Measurements from ENCODE around the gene PLPP3. TPM values are rescaled to one million over a fixed set of nuclear protein-coding genes. Genes with fewer than 3 reads are reported as not detected.

PLPP3 gene
- total RNA-seq, 1 donor: 243 TPM

GRCh38 chr1:56507925-56508522, 71.3 kb downstream of the PLPP3 start:
- DNase-seq (ENCODE audit: insufficient read length, low spot score, missing footprints): no peak
- Histone ChIP-seq H3K4me3 (ENCODE audit: insufficient read depth, low read length) (no peak overlapping the region), H3K4me1 (ENCODE audit: insufficient read depth, low read length) (peaks cover 8% of the 10 kb centered on the region), H4K20me1 (ENCODE audit: insufficient read depth, low read length) (peaks cover 34% of the 10 kb centered on the region), H3K4me2 (ENCODE audit: insufficient read depth, low read length) (no peak overlapping the region), H3K27me3 (ENCODE audit: insufficient read depth, low read length) (no peaks in the 10 kb centered on the region), H2AFZ (ENCODE audit: low read length) (no peak overlapping the region), H3K79me2 (ENCODE audit: insufficient read depth, low read length) (peaks cover 24% of the 10 kb centered on the region), H3K27ac (ENCODE audit: low read depth, low read length) (no peak overlapping the region), H3K9me3 (ENCODE audit: low read depth, low read length) (no peaks in the 10 kb centered on the region), H3K36me3 (ENCODE audit: insufficient read depth, low read length) (peaks cover 74% of the 10 kb centered on the region)
- TF ChIP-seq CTCF (IDR thresholded peaks at IDR 0.05; ENCODE audit: extremely low read depth, low read depth, low read length): no peak

GRCh38 chr1:56506951-56507491, 72.3 kb downstream of the PLPP3 start:
- H4K20me1 ChIP-seq (ENCODE audit: insufficient read depth, low read length): peaks cover 34% of the 10 kb centered on the region
- H3K4me1 ChIP-seq (ENCODE audit: insufficient read depth, low read length): peaks cover 19% of the 10 kb centered on the region
- H3K36me3 ChIP-seq (ENCODE audit: insufficient read depth, low read length): peaks cover 78% of the 10 kb centered on the region
- no peak for DNase-seq (ENCODE audit: insufficient read length, low spot score, missing footprints)
- peaks cover 32% of the 10 kb centered on the region for H3K79me2 ChIP-seq (ENCODE audit: insufficient read depth, low read length)
- H2AFZ ChIP-seq (ENCODE audit: low read length): no peak overlapping the region
- H3K4me3 ChIP-seq (ENCODE audit: insufficient read depth, low read length): no peak overlapping the region
- no peaks in the 10 kb centered on the region for H3K9me3 ChIP-seq (ENCODE audit: low read depth, low read length)
- no peak overlapping the region for H3K27ac ChIP-seq (ENCODE audit: low read depth, low read length)
- H3K4me2 ChIP-seq (ENCODE audit: insufficient read depth, low read length): no peak overlapping the region
- TF ChIP-seq CTCF (IDR thresholded peaks at IDR 0.05; ENCODE audit: extremely low read depth, low read depth, low read length): no peak
- H3K27me3 ChIP-seq (ENCODE audit: insufficient read depth, low read length): no peaks in the 10 kb centered on the region

DNA sequence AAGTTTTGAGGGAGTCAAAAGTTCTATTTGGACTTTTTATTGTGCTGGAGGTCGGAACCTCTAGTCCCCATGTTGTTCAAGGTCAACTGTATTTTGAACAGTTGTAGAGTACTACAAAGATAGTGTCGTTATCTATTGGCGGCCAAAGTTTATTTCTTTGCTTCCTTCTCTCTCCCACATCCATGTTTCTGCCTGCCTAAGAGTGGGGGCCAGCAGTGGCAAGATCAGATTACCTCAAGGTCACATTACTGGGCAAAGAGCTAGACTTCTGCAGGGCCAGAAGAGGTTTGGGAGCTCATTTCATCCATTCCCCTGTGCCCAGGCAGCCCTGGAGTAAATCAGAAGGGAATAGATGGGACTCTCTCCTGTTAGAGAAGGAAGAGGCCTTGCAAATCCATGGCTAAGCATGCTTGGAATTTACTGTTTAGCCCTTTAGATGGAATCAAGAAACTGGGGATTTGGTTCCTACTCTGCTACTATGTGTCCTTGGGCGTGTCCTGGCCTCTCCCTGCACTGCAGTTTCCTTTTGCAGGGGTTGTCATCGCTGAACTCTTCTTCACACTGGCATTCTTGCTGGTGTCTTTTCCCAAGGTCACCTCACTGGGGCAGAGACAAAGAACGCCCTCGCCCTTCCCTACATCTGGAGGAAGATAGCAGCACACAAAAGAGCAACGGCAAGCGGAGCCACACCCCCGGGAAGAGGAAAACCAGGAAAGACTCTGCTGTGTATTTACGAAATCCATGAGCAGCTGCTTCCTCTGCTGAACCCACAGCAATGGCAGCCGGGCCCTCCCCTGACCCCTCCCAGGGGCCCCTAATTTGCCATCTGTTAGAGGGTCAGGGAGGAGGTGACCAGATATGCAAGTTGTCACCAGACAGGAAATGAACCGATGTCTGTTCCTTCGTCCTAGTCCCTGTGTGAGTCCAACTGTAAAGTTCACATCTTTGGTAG, 73.3 kb downstream of the PLPP3 start:
- H3K79me2 ChIP-seq (ENCODE audit: insufficient read depth, low read length): peaks cover 38% of the 10 kb centered on the region

More for the DNA sequence above, 73.3 kb downstream of the PLPP3 start:
- no peak overlapping the region for H2AFZ ChIP-seq (ENCODE audit: low read length)
- H3K27me3 ChIP-seq (ENCODE audit: insufficient read depth, low read length): no peaks in the 10 kb centered on the region
- H3K4me2 ChIP-seq (ENCODE audit: insufficient read depth, low read length): no peak overlapping the region
- no peaks in the 10 kb centered on the region for H3K9me3 ChIP-seq (ENCODE audit: low read depth, low read length)
- no peak overlapping the region for H3K4me3 ChIP-seq (ENCODE audit: insufficient read depth, low read length)
- no peak overlapping the region for H3K27ac ChIP-seq (ENCODE audit: low read depth, low read length)
- H3K36me3 ChIP-seq (ENCODE audit: insufficient read depth, low read length): peaks cover 81% of the 10 kb centered on the region
- H3K4me1 ChIP-seq (ENCODE audit: insufficient read depth, low read length): peaks cover 19% of the 10 kb centered on the region
- H4K20me1 ChIP-seq (ENCODE audit: insufficient read depth, low read length): peaks cover 31% of the 10 kb centered on the region
- no peak for TF ChIP-seq CTCF (IDR thresholded peaks at IDR 0.05; ENCODE audit: extremely low read depth, low read depth, low read length)
- no peak for DNase-seq (ENCODE audit: insufficient read length, low spot score, missing footprints)
